Epithelial cell of proximal tubule (primary cell): Measurements from ENCODE around the gene STRADA. TPM values are rescaled to one million over a fixed set of nuclear protein-coding genes. Genes with fewer than 3 reads are reported as not detected.

Experiments used
- DNase-seq: peaks from one replicate; pipeline ENCODE4 v3.0.0-alpha.2; 2011; ENCODE audit warnings: low read depth
- H3K4me3 ChIP-seq: 2 replicates; pipeline ENCODE4 v1.5.1; 2011; ENCODE audit warnings: low read depth, mild to moderate bottlenecking, low read length
- CTCF ChIP-seq: conservative IDR thresholded peaks from 2 replicates; pipeline ENCODE4 v1.5.1; 2012; ENCODE audit warnings: low read depth, mild to moderate bottlenecking, low read length
- total RNA-seq: library from RNA; depleted of rRNA; stranded (reverse); fragments of >200 nt; gene quantifications from 2 replicates; pipeline ENCODE4 v1.2.3, GENCODE V29; 2015

STRADA gene
- total RNA-seq, 1 donor from 2014 or later = 33.9 TPM

DNA sequence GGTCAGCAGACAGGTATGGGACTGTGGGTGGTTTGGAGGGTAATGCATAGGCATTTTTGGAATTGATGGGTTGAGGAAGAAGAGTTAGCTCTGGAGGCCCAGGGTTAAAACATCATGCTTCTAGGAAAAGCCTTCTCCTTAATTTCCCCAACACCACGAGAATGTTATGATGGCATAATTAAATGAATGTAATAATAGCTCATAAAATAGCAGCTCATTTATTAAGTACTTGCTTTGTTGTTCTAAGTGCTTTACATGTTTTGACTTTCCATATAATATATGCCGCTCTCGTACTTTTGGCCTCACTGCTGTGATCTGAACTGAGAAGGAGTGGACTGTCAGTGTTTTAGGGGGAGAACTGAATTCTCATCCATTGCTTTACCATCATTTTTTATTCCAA lies 56.0 kb downstream of the STRADA start:
- TF ChIP-seq CTCF = no peak
- no peak for DNase-seq
- no peak overlapping the region for H3K4me3 ChIP-seq

DNA sequence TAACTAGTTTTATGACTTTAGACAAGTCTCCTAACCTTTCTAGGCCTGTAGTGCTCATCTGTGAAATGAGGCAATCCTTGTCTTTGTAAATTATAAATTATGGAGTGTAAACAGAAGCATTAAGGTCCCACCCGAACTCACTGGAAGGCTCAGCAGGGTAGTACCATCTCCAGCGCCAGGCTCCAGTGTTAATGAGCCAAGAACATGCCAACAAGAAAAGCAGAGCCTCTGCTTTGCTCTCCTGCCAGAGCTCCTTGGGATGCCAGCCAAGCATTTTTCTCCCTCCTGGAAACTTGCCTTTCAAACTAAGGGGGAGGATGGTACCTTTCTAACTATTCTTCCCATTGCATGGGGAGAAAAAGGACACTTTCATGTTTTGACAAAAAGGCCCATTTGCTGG lies 56.6 kb downstream of the STRADA start:
- TF ChIP-seq CTCF = no peak
- DNase-seq = no peak
- no peak overlapping the region for H3K4me3 ChIP-seq

GRCh38 chr17:63682981-63683380 lies 58.6 kb downstream of the STRADA start:
- no peak overlapping the region for H3K4me3 ChIP-seq
- DNase-seq = no peak
- no peak for TF ChIP-seq CTCF

DNA sequence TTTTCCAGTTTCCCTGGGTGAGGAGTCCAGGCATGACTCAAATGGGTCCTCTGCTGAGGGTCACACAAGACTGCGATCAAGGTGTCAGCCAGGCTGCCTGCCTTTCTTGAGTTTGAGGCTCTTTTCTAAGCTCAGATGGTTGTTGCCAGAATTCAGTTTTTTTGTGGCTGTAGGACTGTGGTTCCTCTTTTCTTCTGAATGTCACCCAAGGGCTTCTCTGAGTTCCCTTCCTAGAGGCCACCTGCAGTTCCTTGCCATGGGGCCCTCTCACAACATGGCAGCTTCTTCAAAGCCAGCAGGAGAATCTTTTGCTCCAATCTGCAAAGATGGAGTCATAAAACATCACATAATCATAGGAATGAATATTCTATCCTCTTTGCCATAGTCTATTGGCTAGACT lies 59.2 kb downstream of the STRADA start:
- H3K4me3 ChIP-seq = no peak overlapping the region
- no peak for DNase-seq
- TF ChIP-seq CTCF = no peak

DNA sequence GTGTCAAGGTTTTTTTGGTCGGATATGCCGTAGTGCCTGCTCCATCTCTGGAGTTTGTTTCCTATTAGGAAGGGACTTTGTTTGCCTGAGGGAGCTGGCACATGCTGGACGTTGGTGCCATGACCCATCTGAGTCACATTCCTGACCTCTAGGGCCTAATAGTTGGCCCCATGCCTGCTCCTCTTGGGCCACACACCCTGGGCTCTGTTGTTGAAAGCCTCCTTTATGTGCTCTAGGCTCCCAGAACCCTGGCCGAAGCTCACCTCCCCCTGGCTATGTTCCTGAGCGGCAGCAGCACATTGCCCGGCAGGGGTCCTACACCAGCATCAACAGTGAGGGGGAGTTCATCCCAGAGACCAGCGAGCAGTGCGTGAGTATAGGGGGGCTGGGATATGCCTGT lies 60.1 kb downstream of the STRADA start:
- no peak for DNase-seq
- no peak overlapping the region for H3K4me3 ChIP-seq
- no peak for TF ChIP-seq CTCF

GRCh38 chr17:63680700-63681099 lies 60.9 kb downstream of the STRADA start:
- TF ChIP-seq CTCF = no peak
- DNase-seq = no peak
- no peak overlapping the region for H3K4me3 ChIP-seq

DNA sequence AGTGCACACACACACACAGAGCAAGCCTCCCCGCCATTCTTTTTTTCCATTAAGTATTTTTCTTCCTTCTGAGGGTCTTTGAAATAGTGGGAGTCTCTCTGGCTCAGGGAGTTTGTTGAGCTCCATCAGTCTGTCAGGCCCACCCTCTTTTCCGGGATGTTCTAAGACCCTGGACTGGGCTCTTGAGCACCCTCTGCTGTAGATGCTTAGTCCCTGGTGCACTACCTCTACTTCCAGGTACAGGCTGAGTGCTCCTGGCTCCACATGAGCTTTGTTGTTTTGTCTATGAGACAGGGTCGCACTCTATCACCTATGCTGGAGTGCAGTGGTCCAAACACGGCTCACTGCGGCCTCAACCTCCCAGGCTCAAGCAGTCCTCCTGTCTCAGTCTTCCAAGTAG lies 62.4 kb downstream of the STRADA start:
- peak; percentile 38 for TF ChIP-seq CTCF
- H3K4me3 ChIP-seq = no peak overlapping the region
- DNase-seq = no peak
